Fibroblast of villous mesenchyme (primary cell): ENCODE data around the gene AP5B1. TPM values are rescaled to one million over a fixed set of nuclear protein-coding genes. Genes with fewer than 3 reads are reported as not detected.
A peak's percentile ranks its signal among the peaks of the same experiment; 100 is the strongest.

ENCODE experiments used
- DNase-seq: peaks from one replicate; pipeline ENCODE4 v3.0.0-alpha.2; 2010; ENCODE audit warnings: low read depth
- H3K4me3 ChIP-seq: 2 replicates; pipeline ENCODE4 v1.5.1; 2011; ENCODE audit warnings: low read depth, mild to moderate bottlenecking, low read length
- total RNA-seq: library from RNA; depleted of rRNA; stranded (reverse); fragments of >200 nt; gene quantifications from 2 replicates; pipeline ENCODE4 v1.2.3, GENCODE V29; 2012
- TF ChIP-seq, protein P1 (sequence below): IDR thresholded peaks from 2 replicates; pipeline ENCODE4 v1.5.1; 2012; ENCODE audit warnings: low read depth, mild to moderate bottlenecking, low read length; ENCODE audit not compliant: insufficient read depth

The AP5B1 gene
- total RNA-seq, 1 donor, result 13.8 TPM

DNA sequence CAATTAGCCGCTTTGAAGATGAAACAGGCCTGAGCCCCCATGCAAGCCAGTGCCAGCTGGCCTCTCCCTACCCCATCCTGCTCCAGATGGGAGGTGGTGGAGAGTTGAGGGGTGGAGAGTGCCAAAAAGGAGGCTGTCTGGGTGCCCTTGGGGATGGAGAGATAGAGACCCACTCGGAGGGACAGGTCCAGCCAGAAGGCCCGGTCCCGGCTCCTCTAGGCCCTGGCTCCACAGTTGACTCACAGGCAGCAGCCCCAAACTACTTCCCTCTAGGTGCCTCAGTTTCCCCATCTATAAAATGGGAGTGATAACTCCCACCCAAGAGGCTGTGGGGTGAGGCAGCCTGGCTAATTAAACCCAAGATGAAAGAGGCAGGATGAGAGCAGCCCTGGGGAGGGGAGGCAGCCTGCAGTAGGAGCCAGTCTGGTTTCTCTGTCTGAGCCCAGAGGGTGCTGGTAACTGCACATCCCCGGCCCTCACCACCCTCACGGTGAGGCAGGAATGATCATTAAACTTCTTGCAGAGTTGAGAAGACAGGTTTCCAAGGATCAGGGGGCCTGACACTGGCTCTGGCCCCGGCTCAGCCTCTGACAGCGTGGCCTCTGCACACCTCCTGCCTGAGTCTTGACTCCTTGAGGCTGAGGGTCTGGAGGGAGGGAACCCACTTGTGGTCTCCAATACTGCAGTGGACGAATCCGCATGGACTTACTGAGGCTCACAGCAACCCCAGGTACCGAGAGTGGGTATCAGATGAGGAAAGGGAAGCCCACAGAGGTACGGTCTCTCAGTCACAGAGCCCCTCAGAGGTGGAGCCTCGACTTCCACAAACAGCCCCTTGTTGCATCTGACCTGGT is 1.4 kb upstream of the AP5B1 start:
- DNase-seq, result no peak
- H3K4me3 ChIP-seq, result no peak overlapping the region
- TF ChIP-seq, protein P1, sequence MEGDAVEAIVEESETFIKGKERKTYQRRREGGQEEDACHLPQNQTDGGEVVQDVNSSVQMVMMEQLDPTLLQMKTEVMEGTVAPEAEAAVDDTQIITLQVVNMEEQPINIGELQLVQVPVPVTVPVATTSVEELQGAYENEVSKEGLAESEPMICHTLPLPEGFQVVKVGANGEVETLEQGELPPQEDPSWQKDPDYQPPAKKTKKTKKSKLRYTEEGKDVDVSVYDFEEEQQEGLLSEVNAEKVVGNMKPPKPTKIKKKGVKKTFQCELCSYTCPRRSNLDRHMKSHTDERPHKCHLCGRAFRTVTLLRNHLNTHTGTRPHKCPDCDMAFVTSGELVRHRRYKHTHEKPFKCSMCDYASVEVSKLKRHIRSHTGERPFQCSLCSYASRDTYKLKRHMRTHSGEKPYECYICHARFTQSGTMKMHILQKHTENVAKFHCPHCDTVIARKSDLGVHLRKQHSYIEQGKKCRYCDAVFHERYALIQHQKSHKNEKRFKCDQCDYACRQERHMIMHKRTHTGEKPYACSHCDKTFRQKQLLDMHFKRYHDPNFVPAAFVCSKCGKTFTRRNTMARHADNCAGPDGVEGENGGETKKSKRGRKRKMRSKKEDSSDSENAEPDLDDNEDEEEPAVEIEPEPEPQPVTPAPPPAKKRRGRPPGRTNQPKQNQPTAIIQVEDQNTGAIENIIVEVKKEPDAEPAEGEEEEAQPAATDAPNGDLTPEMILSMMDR, result no peak

DNA sequence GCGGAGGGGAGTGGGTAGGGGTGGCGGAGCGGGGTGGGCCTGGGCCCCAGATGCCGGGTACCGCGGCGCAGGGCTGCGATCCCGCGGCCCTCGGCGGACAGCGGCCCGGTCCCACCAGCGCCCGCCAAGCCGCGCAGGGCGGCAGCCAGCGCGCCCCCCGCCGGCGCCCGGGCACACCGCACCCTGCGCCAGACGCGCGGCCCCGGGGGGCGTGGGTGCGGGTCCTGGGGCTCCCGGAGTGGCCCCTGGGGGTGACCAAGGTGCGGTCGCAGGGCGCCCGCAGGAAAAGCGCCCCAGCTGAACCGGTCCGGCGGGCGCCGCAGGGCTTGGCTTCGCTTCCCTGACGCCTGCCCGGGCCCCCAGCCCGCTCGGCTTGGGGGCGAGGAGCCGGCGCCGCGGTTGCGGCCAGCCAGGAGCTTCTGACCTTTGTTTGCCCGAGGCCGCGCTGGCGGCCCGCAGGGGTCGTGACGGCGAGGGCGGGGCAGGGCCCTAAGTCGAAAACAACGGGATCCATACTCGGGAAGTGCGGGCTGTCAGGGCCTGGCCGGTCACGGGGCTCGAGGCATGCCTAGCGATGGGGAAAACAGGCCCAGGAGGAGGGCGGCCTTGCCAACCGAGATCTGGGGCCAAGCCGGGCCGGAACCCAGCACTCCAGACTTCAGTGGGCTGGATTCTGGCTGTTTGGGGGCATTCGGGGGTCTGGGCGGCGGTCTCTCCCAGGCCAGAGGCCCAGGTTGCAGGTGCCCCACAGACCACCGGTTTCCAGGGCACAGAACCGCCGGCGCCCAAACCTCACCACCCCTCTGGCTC is 581 bp upstream of the AP5B1 start:
- TF ChIP-seq, protein P1, result no peak
- DNase-seq, result no peak
- peak overlapping the region; percentile 57 for H3K4me3 ChIP-seq

DNA sequence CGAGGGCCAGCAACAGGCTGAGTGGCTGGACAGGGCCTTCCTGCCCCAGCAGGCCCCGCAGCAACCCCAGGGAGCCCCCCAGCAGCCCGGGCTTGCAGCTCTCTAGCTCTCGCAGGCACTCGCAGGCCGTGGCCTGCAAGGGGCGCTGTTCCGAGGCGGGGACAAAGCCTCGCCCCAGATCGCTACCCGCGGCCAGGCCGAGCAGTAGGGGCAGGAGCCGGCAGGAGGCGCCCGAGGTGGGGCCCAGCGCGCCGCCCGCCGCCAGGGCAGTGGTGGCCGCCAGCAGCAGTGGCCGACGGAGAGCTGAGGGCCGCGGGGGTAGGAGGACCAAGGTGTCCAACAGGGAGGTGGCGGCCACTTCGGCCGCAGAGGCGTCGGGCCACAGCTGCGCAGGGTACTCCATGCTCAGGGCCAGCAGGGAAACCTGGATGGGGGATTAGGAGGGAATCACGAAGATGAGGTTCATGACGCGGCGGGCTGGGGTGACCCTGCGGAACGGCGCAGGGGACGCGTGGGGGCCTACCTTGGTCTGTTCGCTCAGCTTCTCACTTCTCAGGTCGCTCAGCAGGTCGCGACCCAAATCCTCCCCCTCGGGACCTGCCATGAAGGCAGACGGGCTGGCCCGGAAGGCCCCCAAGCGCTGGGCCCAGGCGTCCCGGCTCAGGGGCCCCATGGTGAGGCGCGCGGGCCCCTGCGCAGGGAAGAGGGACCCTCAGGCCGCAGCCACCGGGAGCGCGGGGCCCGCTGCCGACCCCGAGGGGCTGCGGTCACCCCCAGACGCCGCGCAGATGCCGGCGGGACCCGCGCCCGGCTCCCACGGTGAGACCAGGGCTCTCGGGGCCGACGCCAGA is 632 bp downstream of the AP5B1 start:
- TF ChIP-seq, protein P1, result peak; percentile 92
- peak; percentile 77 for DNase-seq
- H3K4me3 ChIP-seq, result peak overlapping the region; percentile 71

DNA sequence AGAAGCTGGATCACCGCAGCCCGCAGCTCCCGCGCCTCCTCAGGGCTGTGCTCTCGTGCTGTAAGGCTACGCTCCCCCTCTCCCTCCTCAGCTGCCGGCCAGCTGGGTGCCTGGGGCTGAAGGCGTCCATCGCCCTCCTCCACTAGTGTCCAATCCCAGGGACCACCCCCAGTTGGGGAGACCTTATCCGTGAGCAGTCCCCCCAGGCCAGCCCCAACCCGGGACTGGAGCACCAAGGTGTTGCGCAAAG is 1.2 kb downstream of the AP5B1 start:
- DNase-seq, result no peak
- H3K4me3 ChIP-seq, result peak overlapping the region; percentile 71
- TF ChIP-seq, protein P1, result no peak

DNA sequence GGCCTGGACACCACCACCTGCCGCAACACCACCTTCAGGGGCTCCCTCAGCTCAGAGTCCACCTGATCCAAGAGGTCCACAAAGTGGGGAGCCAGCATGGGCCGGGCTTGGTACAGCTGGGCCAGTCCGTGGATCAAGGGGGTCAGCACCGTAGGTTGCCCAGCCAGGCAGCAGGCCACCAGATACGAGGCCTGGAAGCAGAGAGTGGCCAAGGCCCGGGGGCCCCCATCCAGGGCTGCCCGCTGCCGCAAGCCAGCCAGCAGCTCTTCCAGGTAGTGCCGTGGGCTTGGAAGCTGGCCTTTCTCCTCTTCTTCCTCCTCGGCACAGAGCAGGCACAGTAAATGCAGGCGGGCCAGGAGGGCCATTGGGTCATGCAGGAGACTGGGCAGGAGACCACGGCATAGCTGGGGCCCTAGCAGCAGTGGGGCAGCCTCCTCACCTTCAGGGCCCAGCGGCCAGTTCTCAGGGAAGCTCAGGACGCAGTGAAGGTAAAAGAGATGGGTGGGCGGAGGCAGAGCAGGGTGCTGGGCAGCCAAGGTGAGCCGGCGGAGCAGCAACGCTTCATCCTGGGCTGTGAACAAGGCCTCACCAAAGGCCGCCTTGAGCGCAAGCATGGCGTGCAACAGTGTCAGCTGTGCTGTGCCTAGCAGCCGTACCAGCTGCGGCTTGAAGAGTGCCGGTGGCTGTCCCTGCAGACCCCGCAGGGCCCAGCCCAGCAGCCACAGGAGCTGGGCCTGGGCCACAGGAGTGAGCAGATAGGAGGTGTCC is 1.7 kb downstream of the AP5B1 start:
- H3K4me3 ChIP-seq, result peak overlapping the region; percentile 71
- TF ChIP-seq, protein P1, result no peak
- no peak for DNase-seq

DNA sequence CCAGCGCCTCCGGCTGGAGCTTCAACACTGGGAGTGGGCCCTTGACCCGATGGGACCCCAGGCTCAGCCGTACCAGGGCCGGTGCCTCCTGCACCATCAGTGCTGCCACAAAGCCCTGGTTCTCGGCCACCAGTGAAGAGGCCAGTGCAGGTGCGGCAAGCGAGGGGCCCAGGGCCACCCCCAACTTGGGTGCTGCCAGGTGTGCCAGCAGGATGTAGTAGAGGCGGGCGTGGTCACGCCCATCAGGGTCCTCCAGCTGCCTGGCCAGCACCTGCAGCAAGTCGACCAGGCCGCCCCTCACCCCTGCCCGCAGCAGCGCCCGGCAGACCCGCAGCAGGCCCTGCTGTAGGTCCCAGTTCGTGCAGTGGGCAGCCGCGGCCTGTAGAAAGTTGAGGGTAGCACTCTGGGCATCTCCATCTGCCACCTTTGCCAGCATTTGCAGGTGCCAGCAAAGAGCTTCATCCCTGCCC is 2.3 kb downstream of the AP5B1 start:
- no peak for DNase-seq
- TF ChIP-seq, protein P1, result no peak
- H3K4me3 ChIP-seq, result no peak overlapping the region
